GM21447 (cell line): Measurements from ENCODE around the gene ATP5F1C.
"Not testable (repeated sequence)": the region's sequence is repeated elsewhere in the genome, so short reads cannot be mapped to it uniquely, and the experiment has no call there.

Experiments
- ATAC-seq: cut with Tn5 transposase; IDR thresholded peaks from one replicate; pipeline ENCODE4 v1.9.1; 2021; ENCODE audit not compliant: unreplicated experiment

ATP5F1C gene

DNA sequence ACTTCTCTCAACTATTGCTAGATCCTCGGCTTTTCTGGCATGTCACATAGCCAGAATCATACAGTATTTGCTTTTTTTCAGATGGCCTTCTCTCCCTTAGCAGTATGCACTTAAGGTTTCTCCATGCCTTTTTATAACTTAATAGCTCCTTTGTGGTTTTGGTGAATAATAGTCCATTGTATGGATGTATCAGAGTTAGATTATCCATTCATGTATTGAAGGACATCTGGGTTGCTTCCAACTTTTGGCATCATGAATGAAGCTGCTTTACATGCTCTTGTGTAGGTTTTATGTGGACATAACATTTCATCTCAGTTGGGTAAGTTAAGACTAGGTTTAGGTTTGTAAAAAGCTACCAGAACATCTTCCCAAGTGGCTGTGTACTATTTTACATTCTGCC lies 4.6 kb downstream of the ATP5F1C start:
- ATAC-seq: no peak

DNA sequence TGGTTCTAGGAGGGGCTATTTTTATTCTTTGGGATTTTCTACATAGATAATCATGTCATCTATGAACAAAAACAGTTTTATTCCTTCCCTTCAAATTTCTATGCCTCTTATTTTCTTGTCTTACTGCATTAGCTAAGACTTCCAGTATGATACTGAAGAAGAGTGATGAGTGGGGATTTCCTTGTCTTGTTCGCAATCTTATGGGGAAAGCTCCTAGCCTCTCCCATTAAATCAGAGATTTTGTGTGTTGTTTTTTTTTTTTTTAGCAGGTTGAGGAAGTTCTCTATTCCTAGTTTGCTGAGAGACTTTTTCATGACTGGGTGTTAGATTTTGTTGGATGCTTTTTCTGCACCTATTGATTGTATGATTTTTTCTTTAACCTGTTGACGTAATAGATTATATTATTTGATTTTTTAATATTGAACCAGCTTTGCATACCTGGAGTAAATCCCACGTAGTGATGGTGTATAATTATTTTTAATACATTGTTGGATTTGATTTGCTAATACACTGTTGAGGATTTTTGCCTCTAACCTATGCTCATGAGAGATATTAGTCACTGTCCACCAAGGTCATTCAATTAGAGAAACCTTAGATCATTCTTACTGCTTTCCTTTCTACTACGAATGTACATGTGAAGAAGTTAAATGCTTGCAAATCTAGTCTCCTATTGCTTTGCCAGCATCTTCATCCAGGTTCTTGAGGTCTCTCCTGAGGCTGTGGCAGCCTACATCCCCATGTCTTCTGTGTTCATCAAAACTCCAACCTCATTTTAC lies 6.5 kb downstream of the ATP5F1C start:
- no peak for ATAC-seq

- no peak for ATAC-seq
Observed at GRCh38 chr10:7795605-7796004, 7.6 kb downstream of the ATP5F1C start.

DNA sequence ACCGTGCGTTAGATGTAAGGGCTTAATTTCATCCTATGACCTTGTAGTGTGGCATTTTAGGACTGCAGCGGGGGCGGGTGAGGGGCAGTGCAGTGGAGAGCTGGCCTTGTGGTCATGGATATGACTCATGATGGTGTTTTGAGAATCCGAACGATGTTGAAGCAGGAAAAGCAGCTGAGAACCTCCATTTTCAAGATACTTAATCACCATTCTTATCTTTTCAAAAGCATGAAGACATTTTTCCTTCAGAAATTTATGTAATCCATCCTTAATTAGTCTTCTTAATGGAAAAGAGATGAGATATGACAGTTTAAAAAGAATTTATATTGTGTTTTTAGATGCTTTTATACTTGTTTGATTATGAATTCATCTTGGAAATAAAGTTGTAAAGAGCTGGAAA lies 9.6 kb downstream of the ATP5F1C start:
- ATAC-seq: no peak

DNA sequence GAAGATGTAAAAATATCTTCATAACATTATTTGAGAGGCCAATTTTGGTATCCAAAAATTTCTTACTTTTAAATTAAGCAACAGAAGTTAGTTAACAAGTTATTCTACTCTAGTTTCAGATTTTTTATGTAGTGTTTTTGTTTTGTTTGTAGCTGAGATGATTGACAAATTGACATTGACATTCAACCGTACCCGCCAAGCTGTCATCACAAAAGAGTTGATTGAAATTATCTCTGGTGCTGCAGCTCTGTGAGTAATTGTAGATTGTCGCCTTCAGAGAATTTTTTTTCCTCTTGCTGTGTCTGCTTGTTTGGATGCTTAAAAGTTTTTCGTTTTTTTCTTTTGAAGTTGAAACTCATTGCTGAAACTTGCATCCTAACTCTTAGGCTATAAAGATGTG lies 14.6 kb downstream of the ATP5F1C start:
- no peak for ATAC-seq

DNA sequence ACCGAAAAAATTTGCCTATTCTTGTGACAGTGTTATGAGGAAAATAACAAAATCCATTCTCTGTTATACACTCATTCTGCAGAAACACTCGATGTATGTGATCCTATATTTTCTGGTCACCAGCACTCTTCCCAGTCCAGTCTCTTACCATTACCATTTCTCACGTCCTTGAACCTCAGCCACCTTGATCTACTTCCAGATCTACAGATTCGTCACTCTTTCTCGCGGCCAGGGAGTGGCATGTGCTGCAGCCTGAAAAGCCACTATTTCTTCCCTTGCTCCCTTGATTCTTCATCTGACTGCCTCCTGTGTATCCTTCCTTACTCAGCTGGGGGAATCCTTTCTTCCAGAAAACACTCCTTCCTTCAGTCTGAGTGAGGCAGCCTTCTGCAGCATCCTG lies 16.2 kb downstream of the ATP5F1C start:
- no peak for ATAC-seq

DNA sequence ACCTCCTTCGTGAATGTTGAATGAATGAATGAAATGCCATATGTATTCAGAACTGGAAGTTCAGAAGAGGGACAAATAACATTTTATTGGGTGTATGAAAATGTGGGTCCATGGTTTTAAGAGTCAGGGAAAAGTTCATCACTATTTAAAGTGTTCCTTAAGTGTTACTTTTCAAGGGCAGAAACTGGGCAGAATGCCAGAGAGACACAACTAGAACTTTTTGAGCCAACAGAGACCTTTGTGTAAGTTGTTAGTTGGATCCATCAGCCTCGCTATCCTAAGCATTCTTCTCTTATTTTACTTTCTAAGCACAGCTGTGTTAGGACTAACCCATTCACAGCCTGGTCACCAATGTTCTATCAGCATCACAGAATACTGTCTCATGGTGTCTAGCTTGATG lies 16.8 kb downstream of the ATP5F1C start:
- ATAC-seq: no peak

GRCh38 chr10:7808686-7809267 lies 20.8 kb downstream of the ATP5F1C start:
- no peak for ATAC-seq

DNA sequence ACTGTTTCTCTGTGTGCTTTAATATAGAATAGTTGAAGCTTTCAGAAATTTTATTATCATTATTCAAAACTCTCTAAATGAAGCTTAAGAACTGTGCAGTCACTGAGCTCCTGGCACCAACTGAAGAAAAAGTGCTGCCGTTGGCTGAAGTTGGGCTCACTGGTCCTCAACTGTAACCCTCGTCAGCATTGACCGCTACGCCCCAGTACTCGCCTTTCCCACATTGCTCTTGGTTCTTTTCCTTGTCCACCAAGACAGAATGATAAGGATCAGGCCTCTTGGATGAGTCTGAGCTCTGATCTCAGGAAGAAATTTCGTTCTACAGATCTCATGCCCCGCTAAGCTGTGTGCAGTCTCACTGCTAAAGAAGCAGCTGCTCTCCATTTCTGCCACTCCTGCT lies 22.5 kb downstream of the ATP5F1C start:
- ATAC-seq: no peak

GRCh38 chr10:7811000-7811399 lies 23.0 kb downstream of the ATP5F1C start:
- ATAC-seq: no peak

- not testable (repeated sequence) for ATAC-seq
Observed at GRCh38 chr10:7811743-7812142, 23.8 kb downstream of the ATP5F1C start.

GRCh38 chr10:7813481-7813880 lies 25.5 kb downstream of the ATP5F1C start:
- no peak for ATAC-seq

DNA sequence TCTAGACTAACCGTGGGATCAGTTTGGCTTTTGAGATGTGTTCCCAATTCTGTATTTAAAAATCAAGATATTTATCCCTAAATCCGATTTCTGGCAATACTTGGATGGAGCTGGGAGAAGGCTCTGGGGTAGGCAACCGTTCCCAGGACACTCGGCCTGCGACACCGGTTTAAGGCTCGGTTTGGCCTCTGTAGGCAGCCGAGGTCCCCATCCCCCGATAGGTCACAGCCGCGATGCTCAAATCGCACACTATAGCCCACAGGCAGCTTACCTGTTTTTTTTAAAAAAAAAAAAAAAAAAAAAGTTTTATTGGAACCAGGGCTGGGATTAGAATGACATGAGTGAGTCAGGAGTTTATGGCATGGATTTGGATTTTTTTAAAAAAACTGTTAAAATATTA lies 29.6 kb downstream of the ATP5F1C start:
- no peak for ATAC-seq

GRCh38 chr10:7817984-7818294 lies 30.0 kb downstream of the ATP5F1C start:
- ATAC-seq: peak; percentile 5

DNA sequence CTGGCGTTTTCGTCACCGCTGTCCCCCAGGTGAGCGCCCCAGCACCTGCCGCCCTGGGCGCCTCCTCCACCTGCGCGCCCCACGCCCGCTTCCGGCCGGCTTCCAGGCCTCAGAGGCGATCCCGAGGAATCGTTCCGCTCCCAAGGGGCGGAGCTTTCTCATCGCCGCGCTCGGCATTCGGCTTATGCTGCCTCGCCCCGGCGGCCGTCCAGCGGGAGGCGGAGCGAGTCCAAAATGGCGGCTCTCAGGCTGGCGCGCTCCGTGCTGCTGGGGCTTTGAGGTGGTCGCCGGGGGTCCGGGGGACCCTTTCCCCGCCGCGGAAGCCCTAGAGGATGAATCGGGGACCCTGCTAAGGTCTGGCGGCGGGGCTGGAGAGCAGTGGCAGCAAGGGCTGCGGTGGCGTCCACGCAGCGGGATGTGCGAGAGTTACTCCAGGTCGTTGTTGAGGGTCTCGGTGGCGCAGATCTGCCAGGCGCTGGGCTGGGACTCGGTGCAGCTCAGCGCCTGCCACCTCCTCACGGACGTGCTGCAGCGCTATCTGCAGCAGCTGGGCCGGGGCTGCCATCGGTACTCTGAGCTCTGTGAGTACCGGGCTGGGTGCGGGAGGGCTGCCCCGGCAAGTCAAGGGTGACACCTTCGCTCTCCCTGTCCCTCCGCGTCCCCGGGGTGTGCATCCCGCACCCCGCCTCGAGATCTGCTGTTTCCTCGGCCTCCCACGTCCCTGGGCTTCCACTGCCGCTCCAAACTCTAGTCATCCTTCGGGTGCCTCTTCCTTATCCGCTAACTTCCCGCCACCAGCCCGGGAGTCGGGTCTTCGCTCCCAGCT lies 30.5 kb downstream of the ATP5F1C start, which contains the start of gene TAF3:
Gene TAF3, plus strand, starts transcription at position 211 of the 826 bp plus-strand sequence. Its CDS starts 205 bp downstream, at position 416.
- ATAC-seq: peak; percentile 78

GRCh38 chr10:7819121-7819460 lies 31.1 kb downstream of the ATP5F1C start:
- ATAC-seq: peak; percentile 60

- ATAC-seq: no peak
Observed at GRCh38 chr10:7824251-7824650, 36.3 kb downstream of the ATP5F1C start.

- ATAC-seq: no peak
Observed at GRCh38 chr10:7826971-7827370, 39.0 kb downstream of the ATP5F1C start.

DNA sequence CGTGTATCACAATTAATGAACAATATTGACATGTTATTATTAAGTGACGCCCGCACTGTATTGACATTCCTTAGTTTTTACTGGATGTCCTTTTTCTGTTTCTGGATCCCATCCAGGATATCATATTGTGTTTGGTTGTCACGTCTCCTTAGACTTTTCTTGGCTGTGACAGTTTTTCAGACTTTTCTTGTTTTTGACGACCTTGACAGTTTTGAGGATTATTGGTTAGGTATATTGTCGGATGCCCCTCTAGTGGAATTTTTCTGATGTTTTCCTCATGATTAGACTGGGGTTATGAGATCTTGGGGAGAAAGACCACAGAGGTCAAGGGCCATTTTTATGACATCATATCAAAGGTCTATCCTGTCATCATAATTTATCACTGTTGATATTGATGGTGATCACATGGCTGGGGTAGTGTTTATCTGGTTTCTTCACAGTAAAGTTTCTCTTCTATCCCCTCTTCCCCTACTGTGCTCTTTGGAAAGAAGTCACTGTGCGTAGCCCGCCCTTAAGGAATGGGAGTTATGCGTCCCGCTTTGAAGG lies 41.4 kb downstream of the ATP5F1C start:
- ATAC-seq: no peak

GRCh38 chr10:7832060-7832459 lies 44.1 kb downstream of the ATP5F1C start:
- no peak for ATAC-seq

DNA sequence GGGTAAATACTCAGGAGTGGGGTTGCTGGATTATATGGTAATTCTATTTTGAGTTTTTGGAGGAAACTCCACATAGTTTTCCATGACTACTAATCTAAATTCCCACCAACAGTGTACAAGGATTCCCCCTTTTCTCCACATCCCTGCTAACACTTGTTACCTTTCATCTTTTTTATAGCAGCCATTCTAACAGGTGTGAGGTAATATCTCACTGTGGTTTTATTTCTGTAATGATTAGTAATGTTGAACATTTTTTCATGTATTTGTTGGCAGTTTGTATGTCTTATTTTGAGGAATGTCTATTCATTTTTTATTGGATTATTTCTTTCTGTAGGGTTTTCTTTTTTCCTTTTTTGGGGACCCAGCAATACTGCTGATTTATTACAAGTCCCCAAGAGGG lies 45.2 kb downstream of the ATP5F1C start:
- no peak for ATAC-seq

DNA sequence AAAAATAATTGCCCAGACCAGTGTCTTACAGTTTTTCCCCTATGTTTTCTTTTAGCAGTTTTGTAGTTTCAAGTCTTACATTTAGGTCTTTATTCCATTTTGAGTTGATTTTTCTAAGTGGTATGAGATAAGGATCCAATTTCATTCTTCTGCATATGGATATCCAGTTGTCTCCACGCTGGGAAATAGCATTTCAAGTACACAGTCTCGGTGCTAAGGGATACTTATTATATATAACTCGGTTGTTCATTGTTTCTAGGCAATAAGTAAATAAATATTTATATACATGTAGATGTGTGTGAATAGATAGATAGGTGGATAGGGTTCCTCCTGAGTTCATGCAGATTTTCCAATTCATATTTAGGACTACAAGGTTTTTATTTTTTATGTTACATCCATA lies 46.3 kb downstream of the ATP5F1C start:
- ATAC-seq: no peak
